GM12878 (cell line): ENCODE data around the gene CPLX1. TPM values are rescaled to one million over a fixed set of nuclear protein-coding genes. Genes with fewer than 3 reads are reported as not detected.

ENCODE experiments used
- ATAC-seq: fragments of 200-7000 bp; cut with Tn5 transposase; 3 replicates; pipeline ENCODE4 v1.9.1; 2020; ENCODE audit warnings: mild to moderate bottlenecking, moderate library complexity
- BruUV-seq: library from RNA; stranded (reverse); fragments of 400-500 nt; replicated peaks from 2 replicates; lab custom pipeline; 2021; lab: Mats Ljungman, UMichigan
- CTCF ChIA-PET: fragments of 300-600 bp; sonication (Branson Sonifier 250); formaldehyde crosslinking; extraction: SDS; loops from one replicate; lab custom pipeline; 2021; ENCODE audit warnings: inconsistent platforms; lab: Yijun Ruan, JAX
- POLR2A ChIA-PET: fragments of 350-600 bp; formaldehyde crosslinking; extraction: SDS; loops from one replicate; lab custom pipeline; 2021; ENCODE audit warnings: inconsistent platforms; lab: Charles Lee
- RAD21 ChIA-PET: fragments of 300-600 bp; sonication (Branson Sonifier 250); formaldehyde crosslinking; loops from one replicate; lab custom pipeline; 2023; ENCODE audit warnings: antibody characterized with exemption; ENCODE audit not compliant: unreplicated experiment; lab: Charles Lee
- SMC1A ChIA-PET: fragments of 300-600 bp; sonication (Branson Sonifier 250); formaldehyde crosslinking; loops from one replicate; lab custom pipeline; 2023; ENCODE audit not compliant: unreplicated experiment, uncharacterized antibody; lab: Charles Lee
- DNase-seq: peaks from one replicate; pipeline ENCODE4 v3.0.0-alpha.2; 2011; ENCODE audit warnings: low read depth, low spot score
- FAIRE-seq: peaks from 3 replicates; lab custom pipeline; 2011; peaks lifted over from hg19 to GRCh38; lab: Jason Lieb, UNC
- H2AFZ ChIP-seq: 2 replicates; pipeline ENCODE4 v1.6.0; 2011; ENCODE audit warnings: low read depth, low read length, control low read depth; ENCODE audit not compliant: control insufficient read depth
- H3K27ac ChIP-seq: 2 replicates; pipeline ENCODE4 v1.5.1; 2011; ENCODE audit warnings: control low read depth; ENCODE audit not compliant: control insufficient read depth, insufficient read depth
- H3K27me3 ChIP-seq, 2 experiments: replicated peaks in 1 of 2; 2 replicates each; pipeline versions ENCODE4 v1.6.0 to v1.6.1; 2011; ENCODE audit warnings: low read length in 1 of 2; ENCODE audit not compliant: control insufficient read depth in 2 of 2, insufficient read depth in 2 of 2
- H3K36me3 ChIP-seq, 2 experiments: 2 replicates each; pipeline ENCODE4 v1.5.1; 2011; ENCODE audit warnings: low read length in 1 of 2; ENCODE audit not compliant: control insufficient read depth in 2 of 2, insufficient read depth in 2 of 2
- H3K4me1 ChIP-seq: 2 replicates; pipeline ENCODE4 v1.6.1; 2011; ENCODE audit warnings: mild to moderate bottlenecking, low read length, moderate library complexity, mixed read lengths; ENCODE audit not compliant: control insufficient read depth, insufficient read depth
- H3K4me2 ChIP-seq: 2 replicates; pipeline ENCODE4 v1.6.0; 2011; ENCODE audit warnings: control low read depth; ENCODE audit not compliant: control insufficient read depth, insufficient read depth
- H3K4me3 ChIP-seq: fragments of 200-600 bp; sonication (generic); 2 replicates; pipeline ENCODE4 v1.5.1; 2016
- H3K79me2 ChIP-seq: 2 replicates; pipeline ENCODE4 v1.6.0; 2011; ENCODE audit warnings: low read length; ENCODE audit not compliant: control insufficient read depth, insufficient read depth
- H3K9ac ChIP-seq: 2 replicates; pipeline ENCODE4 v1.8.0; 2011; ENCODE audit warnings: low read length, control low read depth, mixed read lengths; ENCODE audit not compliant: control insufficient read depth, insufficient read depth
- H3K9me3 ChIP-seq: replicated peaks from 3 replicates; pipeline ENCODE4 v1.5.1; 2011; ENCODE audit warnings: mild to moderate bottlenecking, low read length; ENCODE audit not compliant: control insufficient read depth, insufficient read depth
- H4K20me1 ChIP-seq: 2 replicates; pipeline ENCODE4 v1.6.0; 2011; ENCODE audit not compliant: control insufficient read depth, insufficient read depth
- BACH1 ChIP-seq: fragments of 450-650 bp; IDR thresholded peaks from 2 replicates; pipeline ENCODE4 v1.6.1; 2017; ENCODE audit warnings: mild to moderate bottlenecking, borderline replicate concordance
- IRF4 ChIP-seq: IDR thresholded peaks from 2 replicates; pipeline ENCODE4 v1.6.1; 2011; ENCODE audit warnings: low read depth, low read length
- KDM1A ChIP-seq: fragments of 200-600 bp; sonication (generic); IDR thresholded peaks from 2 replicates; pipeline ENCODE4 v1.6.1; 2016; ENCODE audit warnings: borderline replicate concordance
- PBX3 ChIP-seq: IDR thresholded peaks from 2 replicates; pipeline ENCODE4 v1.6.1; 2011; ENCODE audit warnings: mild to moderate bottlenecking, low read depth, low read length, moderate library complexity; ENCODE audit not compliant: insufficient replicate concordance
- POLR2AphosphoS2 ChIP-seq: IDR thresholded peaks from 2 replicates; pipeline ENCODE4 v1.6.1; 2011; ENCODE audit warnings: low read depth, mild to moderate bottlenecking, low read length, improper control_type of control experiment, moderate library complexity
- SKIL ChIP-seq: fragments of 450-650 bp; IDR thresholded peaks from 2 replicates; pipeline ENCODE4 v1.6.1; 2017; ENCODE audit warnings: mild to moderate bottlenecking, low read depth, inconsistent platforms; ENCODE audit not compliant: poor library complexity, severe bottlenecking
- ZBTB33 ChIP-seq: fragments of 450-650 bp; IDR thresholded peaks from 2 replicates; pipeline ENCODE4 v1.6.1; 2017; ENCODE audit warnings: mild to moderate bottlenecking
- ZNF687 ChIP-seq: fragments of 450-650 bp; IDR thresholded peaks from 2 replicates; pipeline ENCODE4 v1.6.1; 2017; ENCODE audit warnings: mild to moderate bottlenecking, moderate library complexity
- WGBS: methylation state at CpG from one replicate; pipeline ENCODE4 v1.1.6; 2016; ENCODE audit warnings: low lambda C conversion rate; ENCODE audit not compliant: insufficient replicate concordance, insufficient coverage; ENCODE audit errors: missing lambda C conversion rate; 5-methylcytosine and 5-hydroxymethylcytosine counted together
- in situ Hi-C: fragments of 300-500 bp; cut with MboI; formaldehyde crosslinking; loops from 9 replicates; pipeline ENCODE4 v1.14.3; 2018; ENCODE audit warnings: mixed read lengths
- intact Hi-C: fragments of 100-400 bp; cut with micrococcal nuclease; formaldehyde crosslinking; loops from one replicate; pipeline ENCODE4 v1.14.2; 2022; ENCODE audit not compliant: unreplicated experiment
- polyA plus RNA-seq, 11 experiments: library from polyadenylated mRNA; depleted of rRNA in 4 of 11; unstranded in 6 of 11; stranded (reverse) in 5 of 11; fragments of >200 nt; fragmentation: Nextera tagmentation in 4 of 11; fragmentation: Illumina TruSeq in 1 of 11; extraction: Ambion mirVana in 4 of 11; extraction: Trizol in 1 of 11; gene quantifications; 1 replicate in 1 of 11; 2 replicates in 10 of 11; pipeline versions ENCODE4 v1.2.1 to v1.2.3, GENCODE V29; 2011 to 2016; ENCODE audit warnings: inconsistent platforms in 2 of 11, missing spikeins in 2 of 11, low read depth in 1 of 11
- total RNA-seq, 4 experiments: library from RNA; depleted of rRNA in 3 of 4; stranded (reverse); fragments of >200 nt in 3 of 4; fragmentation: Illumina TruSeq in 1 of 4; extraction: Trizol in 1 of 4; gene quantifications; 2 replicates each; pipeline versions ENCODE4 v1.2.1 to v1.2.3, GENCODE V29; 2013 to 2021

CPLX1 gene
- total and polyA plus RNA-seq, 10 of the 15 experiments (the other 5 are each of a cell fraction or from before 2014, with no cell fraction given), result 0.04 to 1.2 (median 0.13) TPM; not detected in 5

GRCh38 chr4:772776-773175 is 53.2 kb downstream of the CPLX1 start:
- WGBS, result 85% methylated on average over 8 of the region's 8 CpGs
- in situ Hi-C loops, result no loop called here
- Histone ChIP-seq H3K4me3 (no peak overlapping the region), H3K79me2 (peaks cover 35% of the 10 kb centered on the region), H3K4me1 (no peaks in the 10 kb centered on the region), H3K36me3 (peaks cover 14 to 43% of the 10 kb centered on the region in 2 experiments)
- DNase-seq (no peak), FAIRE-seq (no peak)
- ChIA-PET CTCF (no interaction called here), RAD21 (no interaction called here)
- TF ChIP-seq ZNF687 (no peak), SKIL (no peak), POLR2AphosphoS2 (no peak), BACH1 (no peak), ZBTB33 (no peak), IRF4 (no peak), KDM1A (no peak), PBX3 (no peak)
- TF ChIP-seq, all 136 proteins: peak for 0
- ChIA-PET POLR2A (no interaction called here), SMC1A (no interaction called here)
- ATAC-seq, result no peak
- intact Hi-C loops, result no loop called here
- Histone ChIP-seq H3K27ac (no peak overlapping the region), H2AFZ (no peak overlapping the region), H3K9ac (no peak overlapping the region), H3K9me3 (no peaks in the 10 kb centered on the region), H4K20me1 (no peaks in the 10 kb centered on the region), H3K4me2 (no peak overlapping the region), H3K27me3 (no peaks in the 10 kb centered on the region)
- BruUV-seq, result no TSS peak
